Skin of body (tissue), 2 donors: Measurements from ENCODE around the gene PTPRM. TPM values are rescaled to one million over a fixed set of nuclear protein-coding genes. Genes with fewer than 3 reads are reported as not detected.

ENCODE experiments used
- DNase-seq: peaks from one replicate; lab custom pipeline; 2025; lab: John Stamatoyannopoulos, UW
- total RNA-seq: library from RNA; depleted of rRNA; stranded (reverse); fragments of >200 nt; gene quantifications from one replicate; pipeline ENCODE4 v1.2.3, GENCODE V29; 2014

Gene PTPRM
- total RNA-seq, 1 donor from 2014 or later: 46.3 TPM

GRCh38 chr18:7626922-7627440 lies 59.9 kb downstream of the PTPRM start:
- no peak for DNase-seq

- no peak for DNase-seq
Measured at GRCh38 chr18:7629416-7629815, 62.3 kb downstream of the PTPRM start.

GRCh38 chr18:7630731-7631442 lies 63.8 kb downstream of the PTPRM start:
- no peak for DNase-seq

- no peak for DNase-seq
Measured at GRCh38 chr18:7632152-7633098, 65.3 kb downstream of the PTPRM start.

GRCh38 chr18:7633171-7633570 lies 66.1 kb downstream of the PTPRM start:
- no peak for DNase-seq

- DNase-seq: no peak
Measured at GRCh38 chr18:7635948-7636347, 68.8 kb downstream of the PTPRM start.

- no peak for DNase-seq
Measured at GRCh38 chr18:7637269-7637668, 70.2 kb downstream of the PTPRM start.

GRCh38 chr18:7638321-7638720 lies 71.2 kb downstream of the PTPRM start:
- no peak for DNase-seq

- DNase-seq: no peak
Measured at GRCh38 chr18:7641813-7642212, 74.7 kb downstream of the PTPRM start.

GRCh38 chr18:7642331-7642890 lies 75.3 kb downstream of the PTPRM start:
- DNase-seq: no peak

- DNase-seq: no peak
Measured at GRCh38 chr18:7645756-7646155, 78.6 kb downstream of the PTPRM start.

GRCh38 chr18:7646174-7646886 lies 79.2 kb downstream of the PTPRM start:
- DNase-seq: no peak

GRCh38 chr18:7647500-7647899 lies 80.4 kb downstream of the PTPRM start:
- DNase-seq: no peak

- DNase-seq: no peak
Measured at GRCh38 chr18:7657050-7657449, 89.9 kb downstream of the PTPRM start.

- DNase-seq: no peak
Measured at GRCh38 chr18:7657937-7658336, 90.8 kb downstream of the PTPRM start.

- no peak for DNase-seq
Measured at GRCh38 chr18:7658701-7659100, 91.6 kb downstream of the PTPRM start.

GRCh38 chr18:7661207-7661606 lies 94.1 kb downstream of the PTPRM start:
- DNase-seq: no peak

GRCh38 chr18:7662866-7663265 lies 95.8 kb downstream of the PTPRM start:
- DNase-seq: no peak

- no peak for DNase-seq
Measured at GRCh38 chr18:7663366-7664312, 96.5 kb downstream of the PTPRM start.

GRCh38 chr18:7666195-7666776 lies 99.2 kb downstream of the PTPRM start:
- DNase-seq: no peak
